GM23338 (cell line): ENCODE results near the gene IRF2. TPM values are rescaled to one million over a fixed set of nuclear protein-coding genes. Genes with fewer than 3 reads are reported as not detected.
A peak's percentile ranks its signal among the peaks of the same experiment; 100 is the strongest.
"Not testable (repeated sequence)": the region's sequence is repeated elsewhere in the genome, so short reads cannot be mapped to it uniquely, and the experiment has no call there.

Source experiments
- ATAC-seq: fragments of 200-7000 bp; cut with Tn5 transposase; 3 replicates; pipeline ENCODE4 v1.9.1; 2020
- DNase-seq: peaks from one replicate; pipeline ENCODE4 v3.0.0-alpha.2; 2015; ENCODE audit warnings: low spot score
- H2AFZ ChIP-seq: fragments of 200-600 bp; sonication (generic); 2 replicates; pipeline ENCODE4 v1.8.0; 2016; ENCODE audit warnings: antibody characterized with exemption, mild to moderate bottlenecking, moderate library complexity
- H3F3A ChIP-seq: fragments of 200-600 bp; sonication (generic); replicated peaks from 2 replicates; pipeline ENCODE4 v1.8.0; 2017; ENCODE audit warnings: antibody characterized with exemption, mixed run types, low read depth
- H3K27ac ChIP-seq: fragments of 200-600 bp; sonication (generic); 2 replicates; pipeline ENCODE4 v1.6.1; 2016; ENCODE audit warnings: low read depth
- H3K27me3 ChIP-seq: fragments of 200-600 bp; sonication (generic); 2 replicates; pipeline ENCODE4 v1.8.0; 2016; ENCODE audit warnings: mild to moderate bottlenecking, mixed run types, moderate library complexity; ENCODE audit not compliant: insufficient read depth
- H3K36me3 ChIP-seq: fragments of 200-600 bp; sonication (generic); 2 replicates; pipeline ENCODE4 v1.8.0; 2016; ENCODE audit warnings: mild to moderate bottlenecking; ENCODE audit not compliant: insufficient read depth
- H3K4me1 ChIP-seq: fragments of 200-600 bp; sonication (generic); 2 replicates; pipeline ENCODE4 v1.8.0; 2016; ENCODE audit warnings: mild to moderate bottlenecking, moderate library complexity; ENCODE audit not compliant: insufficient read depth
- H3K4me2 ChIP-seq: fragments of 200-600 bp; sonication (generic); 2 replicates; pipeline ENCODE4 v1.7.1; 2017; ENCODE audit warnings: mixed run types
- H3K4me3 ChIP-seq: fragments of 200-600 bp; sonication (generic); 2 replicates; pipeline ENCODE4 v1.6.1; 2016; ENCODE audit warnings: mixed run types
- H3K79me2 ChIP-seq: fragments of 200-600 bp; sonication (generic); replicated peaks from 2 replicates; pipeline ENCODE4 v1.8.0; 2017; ENCODE audit warnings: mild to moderate bottlenecking; ENCODE audit not compliant: insufficient read depth
- H3K9me2 ChIP-seq: fragments of 200-600 bp; sonication (generic); 2 replicates; pipeline ENCODE4 v1.8.0; 2017; ENCODE audit not compliant: insufficient read depth
- H4K20me1 ChIP-seq: fragments of 200-600 bp; sonication (generic); replicated peaks from 2 replicates; pipeline ENCODE4 v1.8.0; 2017; ENCODE audit warnings: mild to moderate bottlenecking; ENCODE audit not compliant: insufficient read depth
- H3K27ac Mint-ChIP-seq: 2 replicates; pipeline ENCODE4 v1.8.0; 2020; ENCODE audit warnings: inconsistent platforms, mild to moderate bottlenecking, moderate library complexity, mixed read lengths
- H3K27me3 Mint-ChIP-seq: 3 replicates; pipeline ENCODE4 v1.8.0; 2022; ENCODE audit warnings: low read depth, mild to moderate bottlenecking, moderate library complexity, mixed read lengths, inconsistent platforms; ENCODE audit not compliant: insufficient read depth, poor library complexity
- H3K36me3 Mint-ChIP-seq: 3 replicates; pipeline ENCODE4 v1.8.0; 2021; ENCODE audit warnings: low read depth, mild to moderate bottlenecking, inconsistent platforms, moderate library complexity, mixed read lengths
- H3K4me1 Mint-ChIP-seq: 3 replicates; pipeline ENCODE4 v1.8.0; 2020; ENCODE audit warnings: mild to moderate bottlenecking, inconsistent platforms, mixed read lengths
- H3K4me3 Mint-ChIP-seq: 3 replicates; pipeline ENCODE4 v1.8.0; 2021; ENCODE audit warnings: moderate library complexity, mild to moderate bottlenecking, inconsistent platforms, mixed read lengths
- H3K9me3 Mint-ChIP-seq: 3 replicates; pipeline ENCODE4 v1.8.0; 2020; ENCODE audit warnings: moderate library complexity, mild to moderate bottlenecking, inconsistent platforms, mixed read lengths
- EZH2phosphoT487 ChIP-seq: fragments of 200-600 bp; sonication (generic); IDR thresholded peaks from one replicate; pipeline ENCODE4 v1.8.1; 2018; ENCODE audit warnings: antibody characterized with exemption; ENCODE audit not compliant: unreplicated experiment
- JUNB ChIP-seq: IDR thresholded peaks from one replicate; pipeline ENCODE4 v1.6.1; 2016; ENCODE audit warnings: antibody characterized with exemption; ENCODE audit not compliant: unreplicated experiment
- POLR2AphosphoS5 ChIP-seq: IDR thresholded peaks from 2 replicates; pipeline ENCODE4 v1.6.1; 2016; ENCODE audit warnings: antibody characterized with exemption, low read depth
- ZNF114 ChIP-seq: fragments of 250-450 bp; sonication (Bioruptor Pico); IDR thresholded peaks from 2 replicates; pipeline ENCODE4 v1.5.0; 2020; ENCODE audit warnings: mild to moderate bottlenecking, moderate library complexity
- ZNF331 ChIP-seq: fragments of 250-450 bp; sonication (Bioruptor Pico); IDR thresholded peaks from 2 replicates; pipeline ENCODE4 v1.5.0; 2020; ENCODE audit warnings: low read depth, mild to moderate bottlenecking, moderate library complexity
- polyA plus RNA-seq: library from polyadenylated mRNA; unstranded; fragments of >200 nt; fragmentation: Nextera tagmentation; extraction: Ambion mirVana; gene quantifications from 2 replicates; pipeline ENCODE4 v1.2.1, GENCODE V29; 2016
- total RNA-seq: library from RNA; depleted of rRNA; stranded (reverse); fragments of >200 nt; shearing (Covaris generic); gene quantifications from 2 replicates; pipeline ENCODE4 v1.2.3, GENCODE V29; 2014
- TF ChIP-seq, protein P1 (sequence below): fragments of 250-450 bp; sonication (Bioruptor Pico); IDR thresholded peaks from 2 replicates; pipeline ENCODE4 v1.5.0; 2020; ENCODE audit warnings: mild to moderate bottlenecking, moderate library complexity

Gene IRF2
- total and polyA plus RNA-seq, 2 experiments from 2014 or later = 14.7 to 15.0 TPM

DNA sequence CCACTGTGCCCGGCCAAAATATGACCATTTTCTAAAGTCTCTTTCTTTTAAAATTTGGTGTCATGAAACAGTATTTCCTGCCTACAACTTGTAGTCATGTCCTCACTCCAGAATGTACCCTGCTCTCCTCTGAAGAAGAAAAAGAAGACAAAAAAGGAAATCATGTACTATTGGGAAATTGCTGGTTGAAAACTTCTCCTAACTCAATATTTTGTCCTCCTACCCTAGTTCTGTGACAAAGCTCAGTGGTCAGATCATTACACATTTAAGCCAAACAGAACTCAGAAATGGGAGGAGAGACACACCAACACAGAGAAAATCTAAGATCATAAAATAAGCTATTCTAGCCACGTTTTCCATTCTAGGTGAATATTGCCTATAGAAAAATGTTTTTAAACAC is 127.7 kb downstream of the IRF2 start (continued):
- TF ChIP-seq, protein P1, sequence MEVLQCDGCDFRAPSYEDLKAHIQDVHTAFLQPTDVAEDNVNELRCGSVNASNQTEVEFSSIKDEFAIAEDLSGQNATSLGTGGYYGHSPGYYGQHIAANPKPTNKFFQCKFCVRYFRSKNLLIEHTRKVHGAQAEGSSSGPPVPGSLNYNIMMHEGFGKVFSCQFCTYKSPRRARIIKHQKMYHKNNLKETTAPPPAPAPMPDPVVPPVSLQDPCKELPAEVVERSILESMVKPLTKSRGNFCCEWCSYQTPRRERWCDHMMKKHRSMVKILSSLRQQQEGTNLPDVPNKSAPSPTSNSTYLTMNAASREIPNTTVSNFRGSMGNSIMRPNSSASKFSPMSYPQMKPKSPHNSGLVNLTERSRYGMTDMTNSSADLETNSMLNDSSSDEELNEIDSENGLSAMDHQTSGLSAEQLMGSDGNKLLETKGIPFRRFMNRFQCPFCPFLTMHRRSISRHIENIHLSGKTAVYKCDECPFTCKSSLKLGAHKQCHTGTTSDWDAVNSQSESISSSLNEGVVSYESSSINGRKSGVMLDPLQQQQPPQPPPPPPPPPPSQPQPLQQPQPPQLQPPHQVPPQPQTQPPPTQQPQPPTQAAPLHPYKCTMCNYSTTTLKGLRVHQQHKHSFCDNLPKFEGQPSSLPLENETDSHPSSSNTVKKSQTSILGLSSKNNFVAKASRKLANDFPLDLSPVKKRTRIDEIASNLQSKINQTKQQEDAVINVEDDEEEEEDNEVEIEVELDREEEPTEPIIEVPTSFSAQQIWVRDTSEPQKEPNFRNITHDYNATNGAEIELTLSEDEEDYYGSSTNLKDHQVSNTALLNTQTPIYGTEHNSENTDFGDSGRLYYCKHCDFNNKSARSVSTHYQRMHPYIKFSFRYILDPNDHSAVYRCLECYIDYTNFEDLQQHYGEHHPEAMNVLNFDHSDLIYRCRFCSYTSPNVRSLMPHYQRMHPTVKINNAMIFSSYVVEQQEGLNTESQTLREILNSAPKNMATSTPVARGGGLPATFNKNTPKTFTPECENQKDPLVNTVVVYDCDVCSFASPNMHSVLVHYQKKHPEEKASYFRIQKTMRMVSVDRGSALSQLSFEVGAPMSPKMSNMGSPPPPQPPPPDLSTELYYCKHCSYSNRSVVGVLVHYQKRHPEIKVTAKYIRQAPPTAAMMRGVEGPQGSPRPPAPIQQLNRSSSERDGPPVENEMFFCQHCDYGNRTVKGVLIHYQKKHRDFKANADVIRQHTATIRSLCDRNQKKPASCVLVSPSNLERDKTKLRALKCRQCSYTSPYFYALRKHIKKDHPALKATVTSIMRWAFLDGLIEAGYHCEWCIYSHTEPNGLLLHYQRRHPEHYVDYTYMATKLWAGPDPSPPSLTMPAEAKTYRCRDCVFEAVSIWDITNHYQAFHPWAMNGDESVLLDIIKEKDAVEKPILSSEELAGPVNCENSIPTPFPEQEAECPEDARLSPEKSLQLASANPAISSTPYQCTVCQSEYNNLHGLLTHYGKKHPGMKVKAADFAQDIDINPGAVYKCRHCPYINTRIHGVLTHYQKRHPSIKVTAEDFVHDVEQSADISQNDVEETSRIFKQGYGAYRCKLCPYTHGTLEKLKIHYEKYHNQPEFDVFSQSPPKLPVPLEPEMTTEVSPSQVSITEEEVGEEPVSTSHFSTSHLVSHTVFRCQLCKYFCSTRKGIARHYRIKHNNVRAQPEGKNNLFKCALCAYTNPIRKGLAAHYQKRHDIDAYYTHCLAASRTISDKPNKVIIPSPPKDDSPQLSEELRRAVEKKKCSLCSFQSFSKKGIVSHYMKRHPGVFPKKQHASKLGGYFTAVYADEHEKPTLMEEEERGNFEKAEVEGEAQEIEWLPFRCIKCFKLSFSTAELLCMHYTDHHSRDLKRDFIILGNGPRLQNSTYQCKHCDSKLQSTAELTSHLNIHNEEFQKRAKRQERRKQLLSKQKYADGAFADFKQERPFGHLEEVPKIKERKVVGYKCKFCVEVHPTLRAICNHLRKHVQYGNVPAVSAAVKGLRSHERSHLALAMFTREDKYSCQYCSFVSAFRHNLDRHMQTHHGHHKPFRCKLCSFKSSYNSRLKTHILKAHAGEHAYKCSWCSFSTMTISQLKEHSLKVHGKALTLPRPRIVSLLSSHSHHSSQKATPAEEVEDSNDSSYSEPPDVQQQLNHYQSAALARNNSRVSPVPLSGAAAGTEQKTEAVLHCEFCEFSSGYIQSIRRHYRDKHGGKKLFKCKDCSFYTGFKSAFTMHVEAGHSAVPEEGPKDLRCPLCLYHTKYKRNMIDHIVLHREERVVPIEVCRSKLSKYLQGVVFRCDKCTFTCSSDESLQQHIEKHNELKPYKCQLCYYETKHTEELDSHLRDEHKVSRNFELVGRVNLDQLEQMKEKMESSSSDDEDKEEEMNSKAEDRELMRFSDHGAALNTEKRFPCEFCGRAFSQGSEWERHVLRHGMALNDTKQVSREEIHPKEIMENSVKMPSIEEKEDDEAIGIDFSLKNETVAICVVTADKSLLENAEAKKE = no peak
- TF ChIP-seq ZNF114 (CRISPR knock-in tag) (no peak), JUNB (no peak), ZNF331 (CRISPR knock-in tag) (no peak), EZH2phosphoT487 (no peak), POLR2AphosphoS5 (no peak)

DNA sequence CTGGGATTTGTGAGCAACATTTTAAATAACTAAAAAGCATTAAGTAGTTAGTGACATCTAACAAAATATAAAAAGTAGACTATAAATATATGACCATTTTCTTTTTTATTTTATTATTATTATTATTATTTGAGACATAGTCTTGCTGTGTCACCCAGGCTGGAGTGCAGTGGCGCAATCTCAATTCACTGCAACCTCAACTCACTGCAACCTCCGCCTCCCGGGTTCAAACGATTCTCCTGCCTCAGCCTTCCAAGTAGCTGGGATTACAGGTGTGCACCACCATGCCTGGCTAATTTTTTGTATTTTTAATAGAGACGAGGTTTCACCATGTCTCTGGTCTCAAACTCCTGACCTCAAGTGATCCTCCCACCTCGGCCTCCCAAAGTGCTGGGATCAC is 128.1 kb downstream of the IRF2 start:
- H3K27me3 Mint-ChIP-seq = not testable (repeated sequence)
- peaks cover 52% of the 10 kb centered on the region for H3K4me1 Mint-ChIP-seq

More for the DNA sequence above, 128.1 kb downstream of the IRF2 start:
- H3K36me3 ChIP-seq, H3K36me3 Mint-ChIP-seq, ATAC-seq, H3K9me3 Mint-ChIP-seq, H3F3A ChIP-seq, H3K4me3 ChIP-seq, H3K4me2 ChIP-seq, H2AFZ ChIP-seq, DNase-seq, H3K4me3 Mint-ChIP-seq, H3K27me3 ChIP-seq, H3K79me2 ChIP-seq, H4K20me1 ChIP-seq, H3K9me2 ChIP-seq: not testable (repeated sequence)
- H3K27ac Mint-ChIP-seq = peak overlapping the region; percentile 97
- Histone ChIP-seq H3K4me1 (peaks cover 25% of the 10 kb centered on the region), H3K27ac (peak overlapping the region; percentile 73; the same call in 1 of the 2 replicates)
